Posterior vena cava (tissue), 2 donors: ENCODE data around the gene SVOPL. TPM values are rescaled to one million over a fixed set of nuclear protein-coding genes. Genes with fewer than 3 reads are reported as not detected.

Source experiments
- DNase-seq: peaks from one replicate; pipeline ENCODE4 v3.0.0-alpha.2; 2020; ENCODE audit warnings: low spot score
- intact Hi-C, 2 donors: fragments of 100-400 bp; cut with DNase I; formaldehyde crosslinking; loops; one replicate each; pipeline versions ENCODE4 v1.14.1 to v1.14.2; 2022 to 2023
- total RNA-seq, 2 donors: library from RNA; stranded (reverse); fragmentation: NEBNext Ultra II Directional; extraction: Animal tissue kit (Norgen Biotek cat#: 25700); gene quantifications; one replicate each; pipeline ENCODE4 v1.2.1, GENCODE V29; 2021
- donor health status: DM: yes; HTN: yes; CAD: no.
- donor health status: DM: yes; HTN: yes; CAD: no.

The SVOPL gene
- total RNA-seq, 2 donors from 2014 or later: not detected

- DNase-seq: no peak
- intact Hi-C loops: no loop called here
Measured at GRCh38 chr7:138622841-138623240, 78.3 kb downstream of the SVOPL start.

GRCh38 chr7:138618933-138619332 is 82.2 kb downstream of the SVOPL start:
- no peak for DNase-seq
- intact Hi-C loops: no loop called here

- DNase-seq: no peak
- intact Hi-C loops: no loop called here
Measured at GRCh38 chr7:138618506-138618905, 82.7 kb downstream of the SVOPL start.

- no peak for DNase-seq
- intact Hi-C loops: no loop called here
Measured at GRCh38 chr7:138616085-138616484, 85.1 kb downstream of the SVOPL start.

- DNase-seq: no peak
- intact Hi-C loops: no loop called here
Measured at GRCh38 chr7:138613630-138614029, 87.5 kb downstream of the SVOPL start.

GRCh38 chr7:138610671-138611170 is 90.4 kb downstream of the SVOPL start:
- intact Hi-C loops: no loop called here
- no peak for DNase-seq

- no peak for DNase-seq
- intact Hi-C loops: no loop called here
Measured at GRCh38 chr7:138608275-138608674, 92.9 kb downstream of the SVOPL start.

- intact Hi-C loops: no loop called here
- no peak for DNase-seq
Measured at GRCh38 chr7:138607216-138608126, 93.7 kb downstream of the SVOPL start.

GRCh38 chr7:138606236-138606635 is 94.9 kb downstream of the SVOPL start:
- DNase-seq: no peak
- intact Hi-C loops: no loop called here

GRCh38 chr7:138603549-138604318 is 97.4 kb downstream of the SVOPL start:
- intact Hi-C loops: no loop called here

GRCh38 chr7:138602451-138602850 is 98.7 kb downstream of the SVOPL start:
- no peak for DNase-seq
- intact Hi-C loops: no loop called here

More at GRCh38 chr7:138603549-138604318, 97.4 kb downstream of the SVOPL start:
- DNase-seq: no peak

- intact Hi-C loops: no loop called here
- no peak for DNase-seq
Measured at GRCh38 chr7:138595454-138595853, 105.7 kb downstream of the SVOPL start.

- DNase-seq: no peak
- intact Hi-C loops: no loop called here
Measured at GRCh38 chr7:138590154-138590553, 111.0 kb downstream of the SVOPL start.

- intact Hi-C loops: no loop called here
- DNase-seq: no peak
Measured at GRCh38 chr7:138588986-138589385, 112.2 kb downstream of the SVOPL start.

GRCh38 chr7:138587485-138587884 is 113.7 kb downstream of the SVOPL start:
- intact Hi-C loops: no loop called here

GRCh38 chr7:138585283-138585993 is 115.7 kb downstream of the SVOPL start:
- intact Hi-C loops: no loop called here
- no peak for DNase-seq

More at GRCh38 chr7:138587485-138587884, 113.7 kb downstream of the SVOPL start:
- no peak for DNase-seq

GRCh38 chr7:138584696-138585095 is 116.5 kb downstream of the SVOPL start:
- DNase-seq: no peak
- intact Hi-C loops: no loop called here

GRCh38 chr7:138584283-138584682 is 116.9 kb downstream of the SVOPL start:
- no peak for DNase-seq
- intact Hi-C loops: no loop called here

- no peak for DNase-seq
- intact Hi-C loops: no loop called here
Measured at GRCh38 chr7:138581065-138581464, 120.1 kb downstream of the SVOPL start.

GRCh38 chr7:138579671-138580070 is 121.5 kb downstream of the SVOPL start:
- DNase-seq: no peak
- intact Hi-C loops: no loop called here
